Measurements from ENCODE around the gene LYZL2.
A peak's percentile ranks its signal among the peaks of the same experiment; 100 is the strongest.

Gene LYZL2

GRCh38 chr10:30589441-30589840, 40.1 kb downstream of the LYZL2 start:
- no peak overlapping the region for H3K4me3 ChIP-seq (ENCODE audit: low read length)
- no peak for DNase-seq (ENCODE audit: low read depth)
- TF ChIP-seq CTCF (conservative IDR thresholded peaks at IDR 0.05; ENCODE audit: low read length) = no peak

GRCh38 chr10:30587522-30588031, 42.0 kb downstream of the LYZL2 start:
- no peak for TF ChIP-seq CTCF (conservative IDR thresholded peaks at IDR 0.05; ENCODE audit: low read length)
- H3K4me3 ChIP-seq (ENCODE audit: low read length) = no peak overlapping the region
- no peak for DNase-seq (ENCODE audit: low read depth)

- DNase-seq (ENCODE audit: low read depth) = no peak
- TF ChIP-seq CTCF (conservative IDR thresholded peaks at IDR 0.05; ENCODE audit: low read length) = no peak
- H3K4me3 ChIP-seq (ENCODE audit: low read length) = no peak overlapping the region
These were observed 42.7 kb downstream of the LYZL2 start for GRCh38 chr10:30586828-30587227.

- TF ChIP-seq CTCF (conservative IDR thresholded peaks at IDR 0.05; ENCODE audit: low read length) = no peak
- peak overlapping the region; percentile 51 for H3K4me3 ChIP-seq (ENCODE audit: low read length)
- peak; percentile 60 for DNase-seq (ENCODE audit: low read depth)
These were observed 45.7 kb downstream of the LYZL2 start for GRCh38 chr10:30583778-30584415.

- no peak overlapping the region for H3K4me3 ChIP-seq (ENCODE audit: low read length)
- TF ChIP-seq CTCF (conservative IDR thresholded peaks at IDR 0.05; ENCODE audit: low read length) = peak; percentile 81
- DNase-seq (ENCODE audit: low read depth) = peak; percentile 52
These were observed 47.7 kb downstream of the LYZL2 start for GRCh38 chr10:30581779-30582380.

GRCh38 chr10:30580676-30581075, 48.9 kb downstream of the LYZL2 start:
- TF ChIP-seq CTCF (conservative IDR thresholded peaks at IDR 0.05; ENCODE audit: low read length) = no peak
- no peak overlapping the region for H3K4me3 ChIP-seq (ENCODE audit: low read length)
- DNase-seq (ENCODE audit: low read depth) = no peak

GRCh38 chr10:30580241-30580640, 49.3 kb downstream of the LYZL2 start:
- DNase-seq (ENCODE audit: low read depth) = no peak
- H3K4me3 ChIP-seq (ENCODE audit: low read length) = no peak overlapping the region
- no peak for TF ChIP-seq CTCF (conservative IDR thresholded peaks at IDR 0.05; ENCODE audit: low read length)
